Cortex of kidney (tissue), 1 donor: ENCODE measurements around the gene PDX1.

Experiments used
- DNase-seq: peaks from one replicate; lab custom pipeline; 2025; lab: John Stamatoyannopoulos, UW

PDX1 gene

DNA sequence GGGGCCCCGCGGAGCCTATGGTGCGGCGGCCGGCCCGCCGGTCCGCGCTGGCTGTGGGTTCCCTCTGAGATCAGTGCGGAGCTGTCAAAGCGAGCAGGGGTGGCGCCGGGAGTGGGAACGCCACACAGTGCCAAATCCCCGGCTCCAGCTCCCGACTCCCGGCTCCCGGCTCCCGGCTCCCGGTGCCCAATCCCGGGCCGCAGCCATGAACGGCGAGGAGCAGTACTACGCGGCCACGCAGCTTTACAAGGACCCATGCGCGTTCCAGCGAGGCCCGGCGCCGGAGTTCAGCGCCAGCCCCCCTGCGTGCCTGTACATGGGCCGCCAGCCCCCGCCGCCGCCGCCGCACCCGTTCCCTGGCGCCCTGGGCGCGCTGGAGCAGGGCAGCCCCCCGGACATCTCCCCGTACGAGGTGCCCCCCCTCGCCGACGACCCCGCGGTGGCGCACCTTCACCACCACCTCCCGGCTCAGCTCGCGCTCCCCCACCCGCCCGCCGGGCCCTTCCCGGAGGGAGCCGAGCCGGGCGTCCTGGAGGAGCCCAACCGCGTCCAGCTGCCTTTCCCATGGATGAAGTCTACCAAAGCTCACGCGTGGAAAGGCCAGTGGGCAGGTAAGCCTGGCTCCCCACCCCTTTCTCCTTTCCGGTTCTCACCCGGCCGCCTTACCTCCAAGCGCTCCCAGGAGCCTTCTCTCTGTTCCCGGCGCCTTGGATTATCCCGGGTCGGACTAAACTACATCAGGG, at the start of gene PDX1:
TSS of gene PDX1 (plus strand) at position 67 of the 743 bp plus-strand sequence. CDS start at position 206, 139 bp downstream.
- DNase-seq, result no peak

DNA sequence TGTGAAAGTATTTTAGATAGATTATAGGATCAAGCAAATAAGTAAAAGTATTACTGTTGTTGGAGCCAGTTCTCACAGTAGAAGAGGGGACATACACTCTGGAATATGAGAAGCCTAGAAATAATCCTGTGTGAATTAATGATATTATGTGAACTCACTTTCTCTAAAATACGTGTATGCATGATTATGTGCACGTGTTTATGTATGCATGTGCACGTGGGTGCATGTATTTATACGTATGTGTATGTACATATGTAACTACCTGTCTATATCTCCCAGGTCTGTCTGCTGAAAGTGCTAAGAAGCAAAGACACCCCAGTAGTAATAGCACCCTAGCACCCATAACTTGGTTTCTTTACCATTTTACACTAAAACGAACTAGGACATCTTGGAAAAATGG, 41.5 kb upstream of the PDX1 start:
- no peak for DNase-seq

DNA sequence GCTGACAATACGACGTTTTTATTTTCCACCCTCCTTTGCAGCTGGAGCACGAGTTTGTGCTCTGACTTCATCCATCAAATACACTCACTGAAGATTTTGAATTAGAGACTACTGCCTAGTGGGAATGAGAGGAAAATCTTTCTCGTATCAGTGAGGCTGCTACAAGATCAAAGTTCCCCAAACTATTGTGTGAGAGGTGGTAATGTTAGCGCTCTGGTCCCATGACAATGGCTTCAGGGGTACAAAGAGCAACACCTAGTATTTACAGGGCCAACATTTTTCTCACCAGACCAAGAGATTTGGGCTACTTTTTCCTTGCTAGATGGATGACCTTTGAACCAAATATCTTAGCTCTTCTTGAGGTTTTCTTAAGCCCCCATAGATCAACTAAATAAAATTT, 30.3 kb upstream of the PDX1 start:
- DNase-seq, result no peak

DNA sequence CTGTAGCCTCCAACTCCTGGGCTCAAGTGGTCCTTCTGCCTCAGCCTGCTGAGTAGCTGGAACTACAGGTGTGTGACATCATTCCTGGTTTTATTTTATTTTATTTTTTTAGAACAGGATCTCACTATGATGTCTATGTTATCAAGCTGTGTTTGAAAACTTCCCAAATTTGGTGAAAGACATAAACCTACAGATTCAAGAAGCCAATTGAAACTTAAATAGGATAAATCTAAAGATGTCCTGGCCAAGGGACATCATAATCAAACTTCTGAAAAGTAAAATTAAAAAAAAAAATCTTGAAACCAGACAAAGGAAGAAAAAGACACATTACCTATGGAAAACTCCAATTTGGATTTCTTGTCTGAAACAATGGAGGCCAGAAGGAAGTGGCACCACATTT, 23.1 kb upstream of the PDX1 start:
- no peak for DNase-seq

DNA sequence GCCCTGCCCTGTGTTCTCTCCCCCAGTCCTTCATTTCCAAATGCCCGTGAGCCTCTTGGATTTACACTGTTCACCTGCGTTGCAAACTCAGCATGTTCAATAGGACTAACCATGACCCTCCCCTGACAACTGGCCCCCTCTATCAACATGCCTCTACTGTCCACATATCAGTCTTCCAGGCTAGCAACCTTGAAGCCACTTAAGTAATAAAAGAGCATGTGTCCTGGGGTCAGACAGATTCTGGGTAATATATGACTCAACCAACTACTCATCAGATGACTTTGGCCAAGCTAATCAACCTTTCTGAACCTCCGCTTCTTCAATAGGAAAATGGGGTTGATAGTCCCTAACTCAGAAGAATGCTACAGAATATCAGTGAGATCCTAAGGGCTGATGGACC, 15.1 kb upstream of the PDX1 start:
- no peak for DNase-seq

DNA sequence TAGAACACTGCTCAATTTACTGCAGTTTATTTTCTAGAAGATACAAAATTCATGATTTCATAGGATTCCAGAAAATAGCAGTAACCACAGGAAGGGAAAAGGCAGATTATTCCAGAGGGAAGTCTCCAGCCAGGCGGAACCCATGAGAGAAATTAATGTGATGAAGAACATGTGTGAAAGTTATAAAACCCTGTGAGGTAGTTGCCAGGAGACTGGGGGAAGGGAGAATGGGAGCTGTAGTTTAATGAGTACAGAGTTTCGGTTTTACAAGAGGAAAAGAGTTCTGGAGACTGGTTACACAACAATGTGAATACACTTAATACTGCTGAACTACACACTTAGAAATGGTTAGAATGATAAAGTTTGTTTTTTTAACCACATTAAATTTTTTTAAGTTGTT, 14.2 kb upstream of the PDX1 start:
- no peak for DNase-seq

DNA sequence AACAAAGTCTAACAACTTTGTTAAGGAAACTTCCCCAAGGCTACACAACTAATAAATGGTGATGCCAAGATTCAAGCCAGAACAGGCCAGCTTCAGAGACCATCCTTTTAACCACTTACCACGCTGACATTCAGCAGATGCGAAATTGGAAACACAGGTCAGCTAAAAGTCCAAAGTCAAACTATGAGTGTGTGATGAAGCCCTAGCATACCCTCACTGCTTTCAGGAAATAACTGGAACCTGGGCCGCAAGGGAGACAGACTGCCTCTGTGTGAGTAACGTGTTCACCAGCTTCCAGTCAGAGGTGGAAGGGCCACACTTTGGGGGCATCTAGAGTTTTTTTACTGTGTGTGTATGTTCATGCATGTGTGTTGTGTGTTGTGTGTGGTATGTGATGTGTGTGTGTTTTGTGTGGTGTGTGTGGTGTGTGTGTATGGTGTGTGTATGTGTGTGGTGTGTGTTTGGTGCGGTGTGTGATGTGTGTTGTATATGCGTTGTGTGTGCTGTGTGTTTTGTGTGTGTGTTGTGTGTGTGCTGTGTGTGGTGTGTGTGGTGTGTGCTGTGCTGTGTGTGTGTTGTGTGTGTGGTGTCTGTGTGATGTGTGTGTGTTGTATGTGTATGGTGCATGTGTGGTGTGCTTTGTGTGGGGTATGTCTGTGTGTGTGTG, 12.5 kb upstream of the PDX1 start:
- no peak for DNase-seq

DNA sequence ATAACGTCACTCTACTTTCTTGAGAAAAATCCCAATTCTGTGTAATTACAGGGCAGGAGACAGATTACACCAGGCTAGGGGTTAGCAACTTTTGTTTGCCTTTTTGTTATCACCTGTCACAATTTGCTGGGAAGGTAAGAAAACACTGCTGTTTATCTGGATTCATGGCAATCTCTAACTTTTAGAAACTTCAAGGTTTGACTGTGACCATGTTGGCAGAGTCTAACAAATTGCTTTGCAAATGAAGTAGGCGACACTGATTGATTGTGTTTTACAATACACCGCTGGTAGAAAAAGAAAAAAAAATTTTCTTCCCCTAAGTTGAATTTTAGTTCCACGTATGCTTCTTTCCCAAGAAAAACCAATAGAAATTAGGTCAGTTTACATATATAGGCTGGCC, 10.4 kb upstream of the PDX1 start:
- DNase-seq, result no peak

DNA sequence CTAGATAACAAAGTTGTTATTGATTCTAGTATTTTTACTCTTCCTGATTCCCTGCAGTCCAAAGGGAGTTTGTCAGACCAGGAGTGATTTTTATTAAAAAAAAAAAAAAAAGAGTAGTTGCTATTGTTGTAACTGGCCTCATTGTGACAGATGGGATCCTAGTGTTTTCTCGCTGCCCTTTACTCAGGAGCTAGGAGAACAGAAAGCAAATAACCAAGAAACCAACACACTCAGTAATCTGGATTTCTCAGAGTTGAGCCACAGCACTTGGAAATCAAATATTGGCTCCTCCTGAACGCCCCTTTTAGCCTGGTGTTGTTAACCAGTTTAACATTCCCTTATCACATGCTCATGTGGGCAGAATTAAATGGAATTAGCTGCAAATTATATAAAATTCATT, 8.3 kb upstream of the PDX1 start:
- no peak for DNase-seq

DNA sequence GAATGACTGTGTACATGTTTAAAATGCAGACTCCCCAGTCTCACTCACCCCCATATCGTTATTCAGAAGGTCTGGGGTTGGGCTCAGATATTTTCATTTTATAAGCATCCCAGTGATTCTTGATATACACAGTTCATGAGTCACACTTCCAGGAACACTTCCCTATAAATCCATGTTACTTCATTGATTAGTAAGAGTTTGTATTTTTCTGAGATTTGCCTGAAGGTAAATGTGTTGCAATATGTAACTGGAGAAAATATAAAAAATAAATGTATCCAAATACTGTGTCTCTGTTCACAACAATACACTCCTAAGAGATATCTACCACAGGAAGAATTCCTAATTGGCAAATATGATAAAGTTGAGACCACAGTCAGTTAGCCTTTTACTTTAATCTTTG, 6.6 kb upstream of the PDX1 start:
- no peak for DNase-seq

DNA sequence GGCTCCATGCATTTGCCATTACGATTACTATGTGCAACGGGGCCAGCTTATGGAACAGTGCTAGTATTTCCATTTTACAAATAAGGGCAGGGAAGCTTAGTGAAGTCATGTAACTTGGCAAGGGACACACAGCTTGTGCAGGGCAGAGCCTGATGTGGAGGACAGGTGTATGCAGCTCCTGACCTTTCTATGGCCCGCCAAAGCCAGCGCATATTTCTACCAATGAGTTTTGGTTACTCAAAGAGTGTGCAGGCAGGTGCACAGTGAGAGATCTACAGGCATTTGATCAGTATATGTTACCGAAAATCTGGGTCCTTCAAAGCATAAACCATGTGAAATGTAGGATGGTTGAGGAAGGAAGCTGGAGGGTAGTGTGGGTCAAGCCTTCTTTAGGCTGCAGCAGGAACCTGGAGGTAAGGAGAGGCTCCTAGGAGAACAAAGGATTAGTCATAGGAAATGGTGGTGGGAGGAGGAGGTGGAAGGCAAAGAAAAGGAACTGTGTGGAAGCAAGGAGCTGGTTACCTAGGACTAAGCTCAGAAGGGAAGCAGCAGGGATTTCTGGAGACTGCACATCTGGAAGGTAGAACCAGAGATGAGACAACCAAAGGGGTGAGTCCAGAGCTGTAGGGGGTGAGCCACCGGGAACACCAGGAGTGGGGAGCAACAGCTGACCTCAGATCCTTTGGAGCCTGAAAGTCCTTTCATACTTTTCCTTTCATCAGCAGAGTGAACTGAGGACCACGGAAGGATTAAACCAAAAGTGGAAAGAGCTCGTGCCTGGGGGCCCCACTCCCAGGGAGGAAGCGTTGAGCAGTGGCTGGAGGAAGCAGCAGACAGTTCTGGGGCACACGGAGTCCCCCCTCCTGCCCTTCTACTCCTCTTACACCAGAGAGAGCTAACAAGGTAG, 4.2 kb upstream of the PDX1 start:
- no peak for DNase-seq

DNA sequence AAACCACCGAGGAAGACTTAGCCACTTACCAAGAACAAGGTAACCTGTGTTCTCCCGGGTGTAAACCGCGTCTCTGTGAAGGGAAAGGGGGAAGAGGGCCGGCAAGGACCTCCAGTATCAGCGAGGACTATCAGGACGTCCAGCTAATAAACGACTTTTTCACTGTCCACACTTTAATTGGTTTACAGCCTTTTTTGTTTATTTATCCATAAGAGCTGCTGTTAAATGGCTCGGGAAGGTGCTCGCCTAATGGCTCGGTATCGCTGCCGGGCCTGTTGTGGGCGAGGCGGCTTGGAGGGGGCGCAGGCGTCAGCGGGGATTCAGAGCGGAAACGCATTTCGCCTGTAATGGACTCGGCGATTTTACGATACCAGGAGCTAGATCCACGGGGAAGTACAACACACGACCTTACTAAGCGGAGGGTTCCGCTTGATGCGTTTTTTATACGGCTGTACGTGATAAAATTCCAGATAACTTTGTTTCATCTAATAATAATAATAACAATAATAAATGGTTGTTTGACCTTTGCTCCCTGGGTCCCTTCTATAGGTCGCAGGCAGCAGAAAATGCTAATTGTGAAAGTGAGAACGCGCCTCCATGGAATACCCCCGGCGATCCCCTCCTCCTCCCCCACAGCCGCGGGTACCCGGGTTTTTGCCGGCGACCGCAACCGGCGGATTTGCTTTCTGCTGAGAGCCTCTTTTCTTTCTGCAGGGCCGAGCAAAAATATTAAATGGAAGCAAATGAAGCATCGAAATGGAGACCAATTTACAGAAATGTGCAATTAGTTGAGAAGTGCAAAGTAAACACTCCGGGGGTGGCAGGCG, 2.5 kb upstream of the PDX1 start:
- DNase-seq, result no peak

DNA sequence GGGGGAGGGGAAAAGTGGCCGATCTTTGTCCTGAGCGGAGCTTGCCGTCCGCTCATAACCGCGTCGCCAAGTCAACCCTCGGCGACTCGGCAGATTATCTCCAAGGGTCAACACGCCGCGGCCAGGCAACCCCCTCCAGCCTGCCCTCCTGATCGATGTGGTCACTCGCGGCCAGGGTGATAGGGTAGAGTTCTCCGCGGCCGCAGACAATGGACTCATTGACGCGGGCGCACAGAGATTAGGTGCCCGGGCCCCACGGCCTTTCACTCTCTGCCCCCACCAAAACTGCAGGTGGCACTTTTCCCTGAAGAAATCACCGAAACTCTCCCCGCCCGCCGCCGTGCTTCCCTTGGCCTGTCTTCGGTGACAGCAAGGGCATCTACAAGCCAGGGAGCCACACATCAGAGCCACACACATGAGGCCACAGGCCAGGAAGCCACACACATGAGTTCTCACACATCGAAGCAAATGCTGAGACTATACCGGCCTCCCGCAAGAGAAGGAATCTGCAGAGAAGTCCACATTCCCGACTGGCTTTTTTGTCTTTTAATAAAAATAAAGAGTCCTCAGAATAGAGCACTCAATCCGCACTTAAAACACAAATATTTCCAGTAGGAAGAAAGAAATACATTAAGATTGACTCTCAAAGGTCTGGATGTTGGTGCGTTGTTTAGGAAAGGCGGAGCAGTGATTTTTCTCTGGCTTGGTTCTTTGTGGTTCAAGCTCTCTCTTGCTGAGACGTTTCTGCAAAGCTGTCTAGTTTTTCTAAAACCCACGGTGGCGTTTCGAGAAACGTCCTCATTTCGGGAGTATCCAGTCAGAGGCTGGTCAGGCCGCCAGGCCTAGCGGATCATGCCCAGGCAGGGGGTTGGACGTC, 1.5 kb upstream of the PDX1 start:
- DNase-seq, result no peak

DNA sequence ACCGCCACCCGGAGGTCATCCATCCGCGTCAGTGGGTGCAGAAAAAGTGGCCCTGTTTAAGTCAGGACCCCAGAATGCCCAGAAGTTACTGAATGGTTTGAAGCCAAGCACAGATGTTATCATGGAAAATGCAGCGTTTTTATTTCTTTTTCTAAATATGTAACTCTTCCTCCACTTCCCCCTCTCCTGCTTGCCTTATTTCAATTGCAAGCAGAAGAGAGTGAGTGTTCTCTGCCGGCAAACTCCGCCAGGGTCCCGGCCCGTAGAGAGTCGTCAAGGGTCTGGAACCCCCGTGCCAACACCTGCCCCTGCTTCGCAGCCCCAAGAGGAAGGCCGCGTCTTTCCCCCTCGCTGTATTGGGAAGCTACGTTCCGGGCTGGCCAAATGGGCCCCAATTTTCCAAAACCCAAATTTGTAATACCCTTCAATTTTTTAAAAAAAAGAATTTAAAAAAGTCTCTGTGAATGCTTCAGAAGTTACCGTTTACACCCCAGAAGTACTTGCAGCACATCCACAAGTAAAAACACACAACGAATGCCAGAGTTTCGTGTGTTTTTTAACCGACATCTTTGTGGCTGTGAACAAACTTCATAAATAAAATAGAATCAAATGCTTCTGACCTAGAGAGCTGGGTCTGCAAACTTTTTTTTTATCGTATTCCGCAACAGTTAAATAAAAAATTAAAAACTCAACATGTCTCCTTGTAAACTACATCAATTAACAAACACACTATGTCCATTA, 712 bp upstream of the PDX1 start:
- no peak for DNase-seq

DNA sequence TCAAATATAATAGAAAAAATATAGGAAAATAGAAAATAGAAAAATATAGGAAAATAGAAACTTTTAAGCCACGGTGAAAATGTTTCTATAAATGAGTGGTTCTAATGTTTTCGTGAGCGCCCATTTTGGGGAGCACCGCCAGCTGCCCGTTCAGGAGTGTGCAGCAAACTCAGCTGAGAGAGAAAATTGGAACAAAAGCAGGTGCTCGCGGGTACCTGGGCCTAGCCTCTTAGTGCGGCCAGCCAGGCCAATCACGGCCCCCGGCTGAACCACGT, 204 bp upstream of the PDX1 start:
- no peak for DNase-seq

DNA sequence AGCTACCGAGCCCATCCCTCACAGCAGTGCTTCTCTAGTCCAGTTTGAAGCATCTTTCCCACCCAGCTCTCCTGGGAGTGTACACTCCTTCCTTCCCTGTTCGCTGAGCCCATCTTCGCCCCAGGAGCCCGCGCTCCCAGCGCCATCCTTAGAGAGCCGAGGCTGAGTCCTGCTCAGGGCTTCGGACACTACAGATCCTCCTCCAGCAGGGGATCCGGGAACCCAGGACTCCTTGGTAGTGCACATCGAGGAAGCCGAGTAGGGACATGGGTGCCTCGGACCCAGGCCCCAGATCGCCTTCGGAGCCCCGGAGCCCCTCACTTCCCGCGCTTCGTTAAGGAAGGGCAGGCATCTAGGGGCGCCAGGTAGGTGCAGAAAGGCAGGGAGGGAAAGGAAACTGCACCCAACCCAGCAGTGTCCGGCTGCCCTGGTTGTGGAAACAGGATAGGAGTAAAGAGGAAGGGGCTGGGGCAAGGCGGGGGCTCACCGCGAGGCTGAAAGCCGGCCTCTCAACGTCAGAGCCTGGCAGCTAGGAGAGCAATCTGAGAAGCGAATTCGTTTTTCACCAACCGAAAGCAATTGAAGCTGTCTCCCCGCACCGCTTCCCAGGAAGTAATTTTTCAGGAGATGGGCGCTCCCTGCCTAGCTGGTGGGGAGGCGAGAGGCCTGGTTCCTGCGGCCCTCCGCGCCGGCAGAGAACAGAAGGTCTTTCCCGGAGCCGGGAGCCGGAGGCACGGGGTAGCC, 1.0 kb downstream of the PDX1 start:
- no peak for DNase-seq

DNA sequence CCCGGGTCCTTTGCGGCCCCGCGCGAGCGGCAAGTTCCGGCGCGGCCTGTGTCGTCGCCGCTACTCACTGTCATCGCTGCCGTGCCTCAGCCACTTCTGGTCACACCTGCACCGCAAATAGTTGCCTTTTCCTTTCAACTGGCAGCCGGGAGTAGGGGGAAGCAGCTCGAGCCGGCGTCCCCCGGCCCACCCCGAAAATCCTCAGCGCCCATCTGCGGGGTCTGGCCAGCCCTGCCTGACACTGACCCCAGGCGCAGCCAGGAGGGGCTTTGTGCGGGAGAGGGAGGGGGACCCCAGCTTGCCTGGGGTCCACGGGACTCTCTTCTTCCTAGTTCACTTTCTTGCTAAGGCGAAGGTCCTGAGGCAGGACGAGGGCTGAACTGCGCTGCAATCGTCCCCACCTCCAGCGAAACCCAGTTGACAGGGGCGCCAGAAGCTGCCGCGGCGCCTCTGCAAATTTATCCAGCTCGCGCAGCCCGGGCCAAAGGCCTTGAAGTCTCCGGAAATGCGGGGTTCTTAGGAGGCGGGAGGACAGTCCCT, 1.7 kb downstream of the PDX1 start:
- no peak for DNase-seq

DNA sequence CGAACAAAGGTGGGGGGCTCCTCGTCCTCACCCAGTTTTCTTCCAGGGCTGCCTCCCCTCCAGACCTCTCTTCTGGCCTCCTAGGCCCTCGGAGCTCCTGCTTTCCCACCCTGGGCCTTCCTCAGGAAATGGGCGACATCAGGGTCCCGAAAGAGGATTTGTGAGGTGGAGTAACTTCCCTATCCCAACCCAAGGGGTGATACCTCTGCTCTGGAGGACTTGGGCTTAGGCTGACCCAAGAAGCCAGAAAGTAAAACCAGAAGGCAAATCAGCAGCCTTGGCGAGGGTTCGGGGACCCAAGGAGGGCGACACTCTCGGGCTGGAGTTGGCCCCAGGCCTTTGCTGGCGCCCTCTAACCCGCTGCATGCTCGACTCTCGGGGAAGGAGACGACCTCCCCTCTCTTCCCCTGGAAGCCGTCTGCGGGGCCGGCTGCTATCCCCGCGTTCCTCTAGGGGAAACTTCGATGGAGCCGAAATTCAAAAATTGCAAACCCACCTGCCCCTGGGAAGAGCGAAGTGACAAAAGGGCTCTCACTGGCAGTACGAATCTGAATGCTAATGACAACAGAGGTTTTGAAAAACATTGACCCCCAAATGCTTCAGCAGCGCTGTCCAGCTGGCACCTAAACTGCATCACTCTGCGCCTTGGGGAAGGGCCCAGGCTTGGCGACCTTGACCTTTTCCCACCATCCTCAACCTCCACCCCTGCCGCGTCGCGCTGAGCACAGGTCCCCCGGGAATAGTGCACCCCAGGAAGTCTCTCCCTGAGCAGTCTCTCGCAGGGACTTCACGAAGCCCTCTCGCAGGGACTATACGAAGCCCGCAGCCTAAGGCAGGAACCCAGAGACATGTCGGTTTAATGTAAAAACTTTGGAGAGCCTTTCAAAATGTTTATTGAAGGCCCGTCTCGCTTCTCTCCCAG, 2.4 kb downstream of the PDX1 start:
- no peak for DNase-seq
